Measurements from ENCODE around the gene HIBADH. TPM values are rescaled to one million over a fixed set of nuclear protein-coding genes. Genes with fewer than 3 reads are reported as not detected.

The HIBADH gene
- total RNA-seq, 4 donors from 2014 or later, result 38.9 to 58.8 (median 52.2) TPM

GRCh38 chr7:27651702-27652101, 11.0 kb downstream of the HIBADH start:
- Histone ChIP-seq H3K9me3 (no peaks in the 10 kb centered on the region), H3K27ac (no peak overlapping the region), H3K4me1 (peaks cover 0 to 3% of the 10 kb centered on the region in 2 donors), H3K36me3 (no peaks in the 10 kb centered on the region), H3K27me3 (no peaks in the 10 kb centered on the region), H3K4me3 (no peak overlapping the region)
- intact Hi-C loops (cut with DNase I; ENCODE audit: low total_unique reads), result no loop called here
- no peak for TF ChIP-seq POLR2A (IDR thresholded peaks at IDR 0.05)
- TF ChIP-seq, protein P1, sequence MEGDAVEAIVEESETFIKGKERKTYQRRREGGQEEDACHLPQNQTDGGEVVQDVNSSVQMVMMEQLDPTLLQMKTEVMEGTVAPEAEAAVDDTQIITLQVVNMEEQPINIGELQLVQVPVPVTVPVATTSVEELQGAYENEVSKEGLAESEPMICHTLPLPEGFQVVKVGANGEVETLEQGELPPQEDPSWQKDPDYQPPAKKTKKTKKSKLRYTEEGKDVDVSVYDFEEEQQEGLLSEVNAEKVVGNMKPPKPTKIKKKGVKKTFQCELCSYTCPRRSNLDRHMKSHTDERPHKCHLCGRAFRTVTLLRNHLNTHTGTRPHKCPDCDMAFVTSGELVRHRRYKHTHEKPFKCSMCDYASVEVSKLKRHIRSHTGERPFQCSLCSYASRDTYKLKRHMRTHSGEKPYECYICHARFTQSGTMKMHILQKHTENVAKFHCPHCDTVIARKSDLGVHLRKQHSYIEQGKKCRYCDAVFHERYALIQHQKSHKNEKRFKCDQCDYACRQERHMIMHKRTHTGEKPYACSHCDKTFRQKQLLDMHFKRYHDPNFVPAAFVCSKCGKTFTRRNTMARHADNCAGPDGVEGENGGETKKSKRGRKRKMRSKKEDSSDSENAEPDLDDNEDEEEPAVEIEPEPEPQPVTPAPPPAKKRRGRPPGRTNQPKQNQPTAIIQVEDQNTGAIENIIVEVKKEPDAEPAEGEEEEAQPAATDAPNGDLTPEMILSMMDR (IDR thresholded peaks at IDR 0.05), result no peak
- no peak for DNase-seq

GRCh38 chr7:27650283-27650682, 12.4 kb downstream of the HIBADH start:
- no peaks in the 10 kb centered on the region for H3K9me3 ChIP-seq
- H3K27ac ChIP-seq, result no peak overlapping the region
- no peak overlapping the region for H3K4me3 ChIP-seq
- DNase-seq, result no peak
- intact Hi-C loops (cut with DNase I; ENCODE audit: low total_unique reads), result no loop called here
- no peaks in the 10 kb centered on the region for H3K27me3 ChIP-seq
- H3K4me1 ChIP-seq, result peaks cover 0 to 3% of the 10 kb centered on the region in 2 donors
- TF ChIP-seq, protein P1 (IDR thresholded peaks at IDR 0.05), result no peak
- TF ChIP-seq POLR2A (IDR thresholded peaks at IDR 0.05), result no peak
- H3K36me3 ChIP-seq, result no peaks in the 10 kb centered on the region

- no peak overlapping the region for H3K27ac ChIP-seq
- H3K4me1 ChIP-seq, result peaks cover 0 to 3% of the 10 kb centered on the region in 2 donors
- no peaks in the 10 kb centered on the region for H3K36me3 ChIP-seq
- H3K27me3 ChIP-seq, result no peaks in the 10 kb centered on the region
- H3K4me3 ChIP-seq, result no peak overlapping the region
- intact Hi-C loops (cut with DNase I; ENCODE audit: low total_unique reads), result no loop called here
- DNase-seq, result no peak
- no peaks in the 10 kb centered on the region for H3K9me3 ChIP-seq
- TF ChIP-seq, protein P1 (IDR thresholded peaks at IDR 0.05), result no peak
- no peak for TF ChIP-seq POLR2A (IDR thresholded peaks at IDR 0.05)
Observed at GRCh38 chr7:27647489-27647888, 15.2 kb downstream of the HIBADH start.

DNA sequence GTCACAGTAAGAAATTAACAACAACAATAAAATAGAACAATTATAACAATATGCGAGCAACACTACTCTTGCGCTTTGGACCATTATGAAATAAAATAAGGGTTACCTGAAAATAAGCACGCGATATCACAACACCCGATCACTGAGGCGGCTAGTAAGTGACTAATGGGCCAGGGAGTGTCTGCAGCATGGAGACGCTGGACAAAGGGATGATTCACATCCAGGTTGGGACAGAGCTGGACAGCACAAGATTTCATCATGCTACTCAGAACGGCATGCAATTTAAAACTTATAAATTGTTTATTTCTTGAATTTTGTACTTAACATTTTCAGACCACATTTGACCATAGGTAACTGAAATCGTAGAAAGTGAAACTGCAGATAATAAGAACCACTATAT, 15.6 kb downstream of the HIBADH start:
- DNase-seq, result no peak
- Histone ChIP-seq H3K4me3 (no peak overlapping the region), H3K4me1 (peaks cover 0 to 3% of the 10 kb centered on the region in 2 donors), H3K36me3 (no peaks in the 10 kb centered on the region), H3K27ac (no peak overlapping the region), H3K9me3 (no peaks in the 10 kb centered on the region), H3K27me3 (no peaks in the 10 kb centered on the region)
- intact Hi-C loops (cut with DNase I; ENCODE audit: low total_unique reads), result no loop called here
- TF ChIP-seq, protein P1 (IDR thresholded peaks at IDR 0.05), result no peak

DNA sequence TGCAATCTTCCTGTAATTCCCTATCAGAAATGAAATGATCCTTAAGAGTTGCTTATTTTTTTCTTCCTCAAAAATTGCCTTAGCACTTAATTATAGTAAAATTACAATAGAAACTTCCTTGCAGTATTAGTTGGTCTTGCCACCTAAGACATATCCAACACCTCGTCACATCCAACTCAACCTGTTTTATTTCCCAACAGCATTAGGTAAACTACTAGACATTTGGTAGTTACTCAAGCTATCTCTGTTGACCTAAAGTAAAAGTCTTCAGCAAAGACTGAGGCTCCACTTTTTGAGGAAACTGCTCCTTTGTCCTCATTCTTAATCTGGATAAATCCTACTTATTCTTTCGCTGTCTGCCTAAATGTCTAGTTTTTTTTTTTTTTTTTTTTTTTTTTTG, 20.4 kb downstream of the HIBADH start:
- Histone ChIP-seq H3K27ac (no peak overlapping the region), H3K4me1 (peaks cover 0 to 5% of the 10 kb centered on the region in 2 donors), H3K4me3 (no peak overlapping the region), H3K36me3 (no peaks in the 10 kb centered on the region), H3K27me3 (no peaks in the 10 kb centered on the region), H3K9me3 (no peaks in the 10 kb centered on the region)
- TF ChIP-seq, protein P1 (IDR thresholded peaks at IDR 0.05), result no peak
- TF ChIP-seq POLR2A (IDR thresholded peaks at IDR 0.05), result no peak
- intact Hi-C loops (cut with DNase I; ENCODE audit: low total_unique reads), result no loop called here
- no peak for DNase-seq
